ENCODE data around the gene CCDC40.

Gene CCDC40

DNA sequence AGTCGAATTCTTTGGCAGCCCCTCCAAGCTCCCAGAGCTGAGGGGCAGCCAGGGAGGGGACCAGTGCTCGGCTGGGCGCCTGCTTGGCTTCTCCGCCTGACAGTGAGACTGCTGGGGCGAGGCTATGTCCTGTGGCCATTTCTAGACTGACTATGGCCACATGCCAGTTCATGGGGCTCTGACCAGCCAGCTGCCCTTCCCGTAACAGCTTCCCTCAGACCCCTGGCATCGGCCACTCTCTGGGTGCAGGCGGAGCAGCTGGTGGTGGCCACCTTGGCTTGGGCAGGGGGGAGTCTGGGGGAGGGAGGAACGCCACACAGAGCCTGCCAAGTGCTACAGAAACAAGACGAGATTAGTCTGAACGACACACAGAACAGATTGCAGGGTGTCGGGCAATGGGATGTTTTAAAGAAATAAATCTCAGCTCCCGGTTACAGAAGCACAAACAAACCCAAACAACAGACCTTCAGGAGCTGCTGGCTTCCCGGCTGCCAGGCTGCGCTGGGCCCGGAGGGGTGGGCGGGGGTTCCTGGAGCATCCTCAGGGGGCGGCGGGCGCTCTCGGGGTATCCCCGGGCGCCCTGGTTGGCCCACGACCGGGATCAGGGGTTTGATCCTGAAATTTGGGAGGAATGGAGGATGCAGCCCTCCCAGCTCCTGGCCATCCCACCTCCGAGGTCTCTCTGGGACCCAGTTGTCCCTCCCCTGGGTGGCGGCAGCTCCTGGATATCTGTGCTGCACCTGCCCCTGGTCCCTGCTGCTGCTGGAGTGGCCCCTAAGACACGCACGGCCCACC lies 35.3 kb upstream of the CCDC40 start:
- no peak for DNase-seq (ENCODE audit: low read depth in 2 of 2)

DNA sequence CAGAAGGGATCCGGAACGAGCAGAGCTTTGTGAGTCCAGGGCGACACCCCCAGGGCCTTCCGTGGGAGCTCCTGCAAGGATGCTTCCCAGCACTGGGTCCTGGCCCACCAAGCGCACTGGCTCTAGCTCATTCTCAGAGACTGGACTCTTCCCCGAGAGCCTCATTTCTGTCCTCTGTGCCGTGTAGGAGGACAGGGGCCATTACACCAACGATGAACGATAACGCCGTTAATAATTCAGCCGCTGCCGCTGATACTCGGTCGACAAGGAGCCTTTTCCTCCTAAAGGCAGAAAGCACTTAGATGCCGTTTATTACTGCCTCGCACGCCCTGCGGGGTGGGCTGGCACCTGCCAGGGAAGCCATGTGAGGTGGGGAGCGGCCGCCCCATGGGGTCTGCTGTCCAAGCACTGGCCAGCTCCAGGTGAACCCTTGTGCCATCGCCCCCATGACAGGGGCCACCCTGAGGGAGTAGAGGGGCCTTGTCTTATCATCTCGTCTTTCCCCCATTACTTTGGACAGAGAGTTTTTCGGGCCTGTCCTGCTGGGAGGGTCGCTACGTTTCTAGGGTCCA lies 34.3 kb upstream of the CCDC40 start:
- no peak for DNase-seq (ENCODE audit: low read depth in 2 of 2)

DNA sequence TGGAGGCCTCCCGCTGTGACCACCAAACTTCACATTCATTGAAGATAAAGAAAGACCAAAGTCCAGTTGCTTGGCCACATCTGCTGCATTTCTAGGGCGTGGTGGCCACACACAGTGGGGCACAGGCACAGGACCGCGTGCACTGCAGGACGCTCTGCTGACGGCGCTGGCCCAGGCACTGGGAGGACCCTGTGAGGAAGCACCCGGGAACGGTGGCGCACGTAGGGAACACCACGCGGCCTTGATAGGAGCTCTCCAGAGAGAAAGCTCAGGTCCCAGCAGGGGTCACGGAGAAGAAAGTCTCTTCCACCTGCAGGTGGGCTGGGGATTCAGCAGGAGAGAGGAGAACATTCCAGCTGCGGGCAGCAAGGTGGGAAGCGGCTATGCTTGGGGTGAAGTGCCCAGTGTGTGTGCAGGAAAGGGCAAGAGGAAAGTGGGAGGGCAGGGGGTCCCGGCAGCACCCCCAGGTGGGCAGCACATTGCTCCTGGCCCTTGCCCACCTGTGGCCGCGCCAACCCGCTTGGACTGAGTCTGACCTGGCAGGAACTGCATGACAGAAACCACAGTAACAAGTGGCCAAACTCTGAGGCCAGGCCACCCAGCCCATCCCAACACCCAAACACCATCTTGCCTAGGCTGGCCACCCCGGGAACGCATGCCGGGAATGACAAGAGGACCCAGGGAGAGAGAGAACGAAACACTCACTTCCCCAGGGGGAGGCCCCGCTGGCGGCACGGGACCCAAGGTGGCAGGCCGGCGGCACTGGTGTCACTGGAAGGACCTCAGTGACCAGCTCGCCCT lies 33.6 kb upstream of the CCDC40 start:
- DNase-seq (ENCODE audit: low read depth in 2 of 2), result no peak

DNA sequence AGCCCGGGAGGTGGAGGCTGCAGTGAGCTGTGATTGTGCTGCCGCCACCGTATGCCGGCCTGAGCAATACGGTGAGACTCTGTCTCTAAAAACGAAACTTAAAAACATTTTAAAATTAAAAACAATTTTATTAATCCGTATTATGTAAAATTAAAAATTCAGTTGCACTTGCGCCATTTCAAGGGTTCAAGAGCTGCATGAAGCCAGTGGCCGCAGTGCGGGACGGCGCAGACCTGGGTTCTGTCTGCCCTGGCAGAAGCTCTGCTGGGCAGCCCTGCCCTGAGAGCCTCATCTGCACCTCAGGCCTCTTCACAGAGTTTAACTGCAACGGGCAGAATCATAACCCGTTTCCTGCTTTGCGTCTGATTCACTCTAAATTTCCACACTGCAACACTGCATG lies 32.5 kb upstream of the CCDC40 start:
- no peak for DNase-seq (ENCODE audit: low read depth in 2 of 2)

- DNase-seq (ENCODE audit: low read depth in 2 of 2), result peak in 1 of 2 donors; percentile 43
Measured at GRCh38 chr17:80005360-80006338, 30.8 kb upstream of the CCDC40 start.

DNA sequence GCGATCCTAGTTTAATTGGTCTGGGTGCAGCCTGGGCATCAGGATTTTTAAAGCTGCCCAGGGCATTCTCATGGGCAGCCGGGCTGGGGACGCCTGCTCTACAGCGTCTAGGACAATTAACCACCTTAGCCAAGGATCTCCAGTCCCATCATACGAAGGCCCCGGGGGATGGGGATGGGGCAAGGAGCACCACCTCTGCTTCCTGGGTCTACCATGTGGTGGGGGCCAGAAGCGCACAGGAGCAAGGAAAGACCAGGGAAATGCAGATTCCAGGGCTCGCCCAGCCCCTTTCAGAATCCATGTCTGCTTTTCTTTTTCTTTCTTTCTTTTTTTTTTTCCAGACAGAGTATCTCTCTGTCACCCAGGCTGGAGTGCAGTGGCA lies 30.1 kb upstream of the CCDC40 start:
- DNase-seq (ENCODE audit: low read depth in 2 of 2), result no peak

GRCh38 chr17:80006811-80007752 lies 29.4 kb upstream of the CCDC40 start:
- no peak for DNase-seq (ENCODE audit: low read depth in 2 of 2)

- no peak for DNase-seq (ENCODE audit: low read depth in 2 of 2)
Measured at GRCh38 chr17:80007939-80008338, 28.5 kb upstream of the CCDC40 start.

DNA sequence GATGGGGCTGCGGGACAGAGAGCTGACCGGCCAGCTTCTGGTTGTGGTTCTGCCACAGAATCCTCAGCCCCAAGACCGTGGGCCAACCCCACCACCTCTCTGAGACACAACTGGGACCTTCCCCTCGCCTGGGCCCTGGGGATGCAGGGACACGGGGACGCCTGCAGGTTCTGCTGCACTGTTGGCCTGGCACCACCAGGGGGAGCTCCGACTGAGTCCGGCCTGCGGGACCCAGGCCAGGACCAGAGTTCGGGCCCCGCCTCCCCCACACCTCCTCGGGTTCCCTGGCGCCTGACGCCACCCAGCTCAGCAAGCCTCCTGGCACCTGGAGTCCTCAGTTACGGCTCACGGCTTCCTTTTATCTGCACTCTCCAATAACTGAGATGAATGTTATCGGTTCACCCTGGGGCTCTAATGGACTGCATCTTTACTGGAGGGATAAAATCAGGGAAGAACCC lies 28.0 kb upstream of the CCDC40 start:
- peak; percentile 80 to 90 for DNase-seq (ENCODE audit: low read depth in 2 of 2)

DNA sequence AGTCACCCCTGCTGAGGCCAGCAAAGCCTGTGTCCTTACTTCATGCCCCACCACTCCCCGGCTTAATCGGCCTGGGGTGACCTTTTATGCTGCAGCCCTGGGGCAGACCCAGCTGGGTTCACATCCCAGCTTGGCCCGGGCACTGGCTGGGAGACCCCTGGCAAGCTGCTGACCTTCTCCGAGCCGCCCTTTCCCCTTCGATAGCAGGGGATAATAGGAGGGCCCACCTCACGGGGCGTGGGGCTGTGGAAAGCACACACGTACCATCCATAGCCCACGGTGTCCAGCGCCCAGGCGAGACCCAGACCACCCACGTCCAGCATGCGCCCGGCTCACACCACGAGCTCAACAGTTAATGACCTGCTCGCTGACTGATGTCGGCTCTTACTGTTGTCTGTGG lies 27.6 kb upstream of the CCDC40 start:
- no peak for DNase-seq (ENCODE audit: low read depth in 2 of 2)

DNA sequence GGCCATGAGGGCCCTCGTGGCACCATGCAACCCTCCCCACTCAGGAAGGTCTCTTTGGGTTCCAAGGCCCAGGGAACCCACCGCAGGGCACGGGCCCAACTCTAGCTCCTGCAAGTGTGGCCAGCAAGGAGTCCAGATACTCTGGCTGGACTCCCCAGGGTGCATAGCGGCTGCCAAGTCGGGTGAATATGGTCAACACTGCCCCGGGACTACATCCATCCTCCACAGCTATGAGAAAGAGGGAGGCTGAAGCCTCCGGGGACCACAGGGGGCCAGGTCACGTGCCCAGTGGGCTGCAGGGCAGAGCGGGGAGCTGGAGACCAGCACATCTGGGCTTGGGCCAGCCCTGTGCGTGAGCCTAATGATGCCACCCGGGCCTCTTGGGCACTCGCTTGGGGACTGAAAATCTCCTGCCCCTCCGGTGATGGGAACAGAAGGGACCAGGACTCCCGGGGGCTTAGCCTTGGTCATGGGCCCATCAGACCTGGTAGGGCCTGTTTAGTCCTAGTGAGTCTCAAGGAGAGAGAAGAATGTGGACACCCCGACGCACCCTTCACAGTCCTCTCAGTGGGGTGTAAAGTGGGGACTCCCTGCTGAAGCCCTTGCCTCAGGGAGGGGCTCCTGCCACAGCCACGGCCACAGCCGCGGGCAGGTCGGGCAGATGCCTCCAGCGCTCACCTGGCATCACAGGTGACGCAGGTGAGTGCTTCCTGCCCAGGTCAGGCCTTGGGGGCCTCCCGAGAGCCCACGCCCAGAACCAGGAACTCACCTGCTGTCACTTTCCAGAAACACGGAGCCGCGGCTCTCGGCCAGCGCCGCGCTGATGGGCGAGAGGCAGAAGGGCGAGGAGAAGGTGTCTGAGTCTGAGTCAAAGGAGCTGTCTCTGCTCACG lies 26.8 kb upstream of the CCDC40 start:
- no peak for DNase-seq (ENCODE audit: low read depth in 2 of 2)

GRCh38 chr17:80010283-80010858 lies 26.1 kb upstream of the CCDC40 start:
- DNase-seq (ENCODE audit: low read depth in 2 of 2), result no peak

DNA sequence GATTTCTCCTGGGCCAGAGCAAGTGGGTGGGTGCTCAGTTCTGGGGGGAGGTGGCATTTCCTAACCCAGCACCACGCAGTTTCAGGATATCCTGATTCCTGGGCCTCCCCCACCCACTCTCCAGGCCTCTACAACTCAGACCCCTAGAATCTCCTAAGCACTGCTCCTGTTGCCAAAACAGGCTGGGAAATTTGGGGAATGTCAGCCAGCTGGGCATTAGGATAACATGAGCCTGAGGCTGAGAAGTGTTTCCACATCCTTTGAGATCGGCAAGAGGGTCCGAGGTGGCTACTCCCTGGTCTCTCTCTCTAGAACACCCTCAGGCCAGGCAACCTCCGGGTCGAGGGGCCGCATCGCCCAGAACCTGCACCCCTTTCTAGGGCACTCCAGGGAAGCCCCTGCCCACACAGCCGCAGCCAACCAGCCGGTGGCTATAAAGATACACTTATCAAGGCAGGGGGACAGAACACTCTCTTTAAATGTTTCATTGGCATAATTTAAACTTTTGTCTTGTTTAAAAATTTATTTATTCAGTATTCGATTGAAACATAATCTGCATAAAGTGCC lies 24.4 kb upstream of the CCDC40 start:
- DNase-seq (ENCODE audit: low read depth in 2 of 2), result no peak

DNA sequence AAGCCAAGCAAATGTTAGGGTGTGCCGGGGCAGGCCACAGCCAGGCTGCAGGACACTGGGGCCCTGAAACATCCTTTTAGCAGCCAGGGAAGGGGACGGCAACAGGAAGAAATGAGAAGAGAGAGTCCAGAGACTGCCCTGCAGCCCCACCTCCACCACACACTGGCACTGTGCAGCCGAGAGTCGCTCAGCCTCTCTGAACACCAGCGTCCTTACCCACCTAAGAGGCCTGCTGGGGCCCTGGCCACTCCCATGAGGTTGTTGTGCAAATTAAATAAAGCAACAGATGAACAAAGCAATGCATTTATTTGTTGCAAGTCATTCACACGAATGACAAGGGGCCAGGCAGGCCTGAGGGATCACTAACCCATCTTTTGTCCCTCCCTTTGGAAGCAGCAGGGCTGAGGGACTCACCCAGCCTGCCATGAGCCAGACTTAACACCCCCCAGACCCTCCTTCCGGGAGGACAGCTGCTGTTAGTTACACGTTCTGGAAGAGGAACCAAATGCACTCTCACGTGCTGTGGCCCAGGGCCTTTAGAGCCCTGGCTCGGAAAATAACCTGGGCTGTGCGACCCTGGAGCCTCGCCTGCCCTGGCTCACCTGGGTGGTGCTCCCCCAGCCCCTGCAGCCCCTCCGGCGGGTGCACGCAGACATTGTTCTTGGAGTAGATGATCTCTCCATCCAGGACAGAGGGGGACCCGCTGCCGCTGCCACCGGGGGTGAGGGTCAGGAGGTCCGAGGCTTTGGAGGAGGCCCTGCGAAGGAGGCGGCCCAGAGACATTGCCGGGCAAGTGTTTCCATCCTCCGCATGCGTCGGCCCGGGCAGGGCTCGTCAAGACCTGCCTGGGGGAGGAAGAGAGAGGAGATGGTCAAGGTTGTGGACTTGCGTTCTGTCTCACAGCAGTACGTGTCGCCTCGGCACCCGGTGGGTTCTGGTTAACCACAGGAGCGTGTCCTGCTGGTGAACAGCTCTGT lies 23.4 kb upstream of the CCDC40 start:
- no peak for DNase-seq (ENCODE audit: low read depth in 2 of 2)

DNA sequence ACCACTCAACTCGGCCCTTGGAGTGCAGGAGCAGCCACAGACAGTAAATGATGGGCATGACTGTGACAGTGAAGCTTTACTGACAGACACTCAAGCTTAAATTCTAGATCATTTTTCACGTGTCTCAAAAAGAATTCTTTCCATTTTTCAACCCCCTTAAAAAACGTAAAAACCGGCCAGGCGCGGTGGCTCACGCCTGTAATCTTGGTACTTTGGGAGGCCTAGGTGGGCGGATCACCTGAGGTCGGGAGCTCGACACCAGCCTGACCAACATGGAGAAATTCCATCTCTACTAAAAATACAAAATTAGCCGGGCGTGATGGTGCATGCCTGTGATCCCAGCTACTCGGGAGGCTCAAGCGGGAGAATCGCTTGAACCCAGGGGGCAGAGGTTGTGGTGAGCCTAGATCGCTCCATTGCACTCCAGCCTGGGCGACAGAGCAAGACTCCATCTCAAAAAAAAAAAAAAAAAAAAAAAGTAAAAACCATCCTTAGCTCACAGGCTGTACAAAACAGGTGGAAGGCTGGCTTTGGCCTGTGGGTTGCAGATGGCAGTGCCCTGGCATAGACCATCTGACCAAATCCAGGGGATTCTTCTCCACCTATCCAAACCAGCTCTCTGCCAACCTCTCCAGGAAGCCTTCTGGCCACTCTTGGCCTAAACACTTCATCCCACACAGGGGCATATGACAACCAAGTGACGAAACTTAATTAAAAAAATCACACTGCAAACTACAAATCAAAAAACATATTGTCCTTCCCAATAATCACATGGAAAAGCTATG lies 19.0 kb upstream of the CCDC40 start:
- no peak for DNase-seq (ENCODE audit: low read depth in 2 of 2)

GRCh38 chr17:80018917-80019651 lies 17.4 kb upstream of the CCDC40 start:
- DNase-seq (ENCODE audit: low read depth in 2 of 2), result no peak
